Adrenal gland (tissue), 12 donors: ENCODE data around the gene PTGIR. TPM values are rescaled to one million over a fixed set of nuclear protein-coding genes. Genes with fewer than 3 reads are reported as not detected.
A peak's percentile ranks its signal among the peaks of the same experiment; 100 is the strongest.
"Not testable (repeated sequence)": the region's sequence is repeated elsewhere in the genome, so short reads cannot be mapped to it uniquely, and the experiment has no call there.

ENCODE experiments used
- DNase-seq, 7 donors: peaks; one replicate each; pipeline ENCODE4 v3.0.0-alpha.2; 2019 to 2020
- H3K27ac ChIP-seq, 5 donors: fragments of 200-600 bp; sonication (generic) in 4 of 5; 1 replicate in 3 of 5; 2 replicates in 2 of 5; pipeline versions ENCODE4 v1.5.1 to v1.8.0; 2016 to 2020; ENCODE audit warnings: mild to moderate bottlenecking in 1 of 5
- H3K27me3 ChIP-seq: fragments of 200-600 bp; 2 replicates; pipeline ENCODE4 v1.8.0; 2021
- H3K36me3 ChIP-seq, 2 donors: fragments of 200-600 bp; replicated peaks in 1 of 2; 1 replicate in 1 of 2; 2 replicates in 1 of 2; pipeline versions ENCODE4 v1.5.1 to v1.8.0; 2018 to 2022
- H3K4me1 ChIP-seq, 2 donors: fragments of 200-600 bp; replicated peaks in 1 of 2; 1 replicate in 1 of 2; 2 replicates in 1 of 2; pipeline versions ENCODE4 v1.5.1 to v1.8.0; 2018 to 2021
- H3K4me3 ChIP-seq, 4 donors: fragments of 200-600 bp; sonication (generic) in 3 of 4; one replicate each; pipeline ENCODE4 v1.5.1; 2016 to 2018
- H3K9me3 ChIP-seq, 3 donors: fragments of 200-600 bp; sonication (generic) in 1 of 3; replicated peaks in 1 of 3; 1 replicate in 2 of 3; 2 replicates in 1 of 3; pipeline versions ENCODE4 v1.5.1 to v1.8.0; 2016 to 2021
- CTCF ChIP-seq, 6 experiments: fragments of 450-650 bp in 4 of 6; fragments of 200-600 bp in 2 of 6; sonication (generic) in 1 of 6; IDR thresholded peaks; 1 replicate in 5 of 6; 2 replicates in 1 of 6; pipeline versions ENCODE4 v1.5.1 to v1.8.0; 2016 to 2021; ENCODE audit warnings: antibody characterized with exemption in 6 of 6, mild to moderate bottlenecking in 2 of 6, moderate library complexity in 1 of 6
- POLR2A ChIP-seq, 2 donors: fragments of 450-650 bp; IDR thresholded peaks; one replicate each; pipeline ENCODE4 v1.6.1; 2017; ENCODE audit warnings: antibody characterized with exemption in 2 of 2, mild to moderate bottlenecking in 2 of 2, moderate library complexity in 1 of 2
- WGBS, 4 donors: extraction: QIAGEN DNeasy Blood & Tissue Kit in 2 of 4; methylation state at CpG; one replicate each; pipeline versions ENCODE4 v1.1.5 to v1.1.7; 2013 to 2017; 5-methylcytosine and 5-hydroxymethylcytosine counted together
- intact Hi-C, 2 donors: fragments of 100-400 bp; cut with DNase I; formaldehyde crosslinking; loops; one replicate each; pipeline versions ENCODE4 v1.14.1 to v1.15.0; 2022 to 2023
- polyA plus RNA-seq, 3 donors: library from polyadenylated mRNA; stranded (reverse); fragments of 200-250 nt in 2 of 3; fragments of 350-450 nt in 1 of 3; fragmentation: Illumina TruSeq in 1 of 3; extraction: RNeasy Lipid Tissue Mini Kit (QIAGEN cat#74804) in 1 of 3; gene quantifications; one replicate each; pipeline ENCODE4 v1.2.3, GENCODE V29; 2013 to 2014
- total RNA-seq, 9 donors: library from RNA; depleted of rRNA in 4 of 9; stranded (reverse); fragments of >200 nt in 4 of 9; fragments of 120-200 nt in 1 of 9; fragmentation: NEBNext Ultra II Directional in 1 of 9; extraction: Animal tissue kit (Norgen Biotek cat#: 25700) in 1 of 9; gene quantifications; one replicate each; pipeline versions ENCODE4 v1.1.0 to v1.2.4, GENCODE V29; 2013 to 2023
- donor health status: healthy with polysubstance abuse.
- donor health status: Bipolar disorder and iron deficiency.
- donor health status: DM: yes; HTN: yes; CAD: no.
- donor health status: DM: no; HTN: no; CAD: no.
- donor health status: DM: no; HTN: no; CAD: no.
- donor health status: DM: yes; HTN: yes; CAD: no.

The PTGIR gene
- total and polyA plus RNA-seq, 12 donors: 0.94 to 24.8 (median 9.8) TPM

- no peak overlapping the region for H3K4me3 ChIP-seq
- no peak for TF ChIP-seq POLR2A (IDR thresholded peaks at IDR 0.05)
- no peak for TF ChIP-seq CTCF (IDR thresholded peaks at IDR 0.05)
- H3K27ac ChIP-seq: no peak overlapping the region
- no peak for DNase-seq
- H3K9me3 ChIP-seq: no peaks in the 10 kb centered on the region
- WGBS, 4 donors: 86 to 91% (median 88%) methylated on average over 3 of the region's 3 CpGs
- intact Hi-C loops: no loop called here
- no peaks in the 10 kb centered on the region for H3K36me3 ChIP-seq
- peaks cover 6 to 24% of the 10 kb centered on the region in 2 donors for H3K4me1 ChIP-seq
- H3K27me3 ChIP-seq: no peaks in the 10 kb centered on the region
These were observed 8.2 kb upstream of the PTGIR start for GRCh38 chr19:46633130-46633529.

- DNase-seq: no peak
- Histone ChIP-seq H3K36me3 (no peaks in the 10 kb centered on the region), H3K9me3 (no peaks in the 10 kb centered on the region), H3K27me3 (no peaks in the 10 kb centered on the region), H3K27ac (peak overlapping the region in 1 of 5 donors; percentile 50), H3K4me3 (no peak overlapping the region), H3K4me1 (peaks cover 9 to 31% of the 10 kb centered on the region in 2 donors)
- TF ChIP-seq CTCF (IDR thresholded peaks at IDR 0.05): no peak
- no peak for TF ChIP-seq POLR2A (IDR thresholded peaks at IDR 0.05)
- 48 to 64% (median 58%) methylated on average over 4 to 6 of the region's 6 CpGs for WGBS, 4 donors
- intact Hi-C loops: no loop called here
These were observed 6.6 kb upstream of the PTGIR start for GRCh38 chr19:46631481-46631880.

- Histone ChIP-seq H3K4me3 (no peak overlapping the region), H3K9me3 (no peaks in the 10 kb centered on the region), H3K27me3 (no peaks in the 10 kb centered on the region), H3K27ac (peak overlapping the region in 1 of 5 donors; percentile 50), H3K36me3 (no peaks in the 10 kb centered on the region), H3K4me1 (peaks cover 17 to 39% of the 10 kb centered on the region in 2 donors)
- WGBS, 4 donors: 77 to 85% (median 83%) methylated on average over 7 to 14 of the region's 14 CpGs
- TF ChIP-seq POLR2A (IDR thresholded peaks at IDR 0.05): no peak
- no peak for TF ChIP-seq CTCF (IDR thresholded peaks at IDR 0.05)
- no peak for DNase-seq
- intact Hi-C loops: no loop called here
These were observed 5.8 kb upstream of the PTGIR start for GRCh38 chr19:46630586-46631205.

GRCh38 chr19:46629546-46630025, 4.7 kb upstream of the PTGIR start:
- H3K4me3 ChIP-seq: no peak overlapping the region
- TF ChIP-seq CTCF (IDR thresholded peaks at IDR 0.05) (no peak), POLR2A (IDR thresholded peaks at IDR 0.05) (no peak)
- H3K4me1 ChIP-seq: peaks cover 20 to 44% of the 10 kb centered on the region in 2 donors
- H3K36me3 ChIP-seq: no peaks in the 10 kb centered on the region
- H3K27me3 ChIP-seq: no peaks in the 10 kb centered on the region
- WGBS, 4 donors: 65 to 78% (median 74%) methylated on average over 11 to 15 of the region's 15 CpGs
- DNase-seq: peak in 3 of 7 donors; percentile 57 to 86 (median 70)
- intact Hi-C loops: loop anchor here in 1 of 2 donors (10.0 kb wide), 1 partner anchor 195 kb away; no protein-coding TSS in a partner anchor
- H3K9me3 ChIP-seq: no peaks in the 10 kb centered on the region
- peak overlapping the region in 2 of 5 donors; percentile 53 to 71 for H3K27ac ChIP-seq

GRCh38 chr19:46628970-46629369, 4.1 kb upstream of the PTGIR start:
- not testable (repeated sequence) for H3K27me3 ChIP-seq, DNase-seq, H3K36me3 ChIP-seq, H3K9me3 ChIP-seq, H3K4me3 ChIP-seq
- intact Hi-C loops: loop anchor here in 1 of 2 donors (10.0 kb wide), 1 partner anchor 196 kb away; no protein-coding TSS in a partner anchor
- Histone ChIP-seq H3K27ac (peak overlapping the region in 2 of 5 donors; percentile 53 to 71), H3K4me1 (peaks cover 18 to 43% of the 10 kb centered on the region in 2 donors)
- 57 to 62% (median 59%) methylated on average over 7 of the region's 7 CpGs for WGBS, 4 donors
